PC-9 (cell line): Measurements from ENCODE around the gene VPS13D. TPM values are rescaled to one million over a fixed set of nuclear protein-coding genes. Genes with fewer than 3 reads are reported as not detected.

Experiments used
- BruUV-seq: library from RNA; stranded (reverse); fragments of 400-500 nt; replicated peaks from 2 replicates; lab custom pipeline; 2021; lab: Mats Ljungman, UMichigan
- CTCF ChIA-PET: fragments of 300-600 bp; sonication (Branson Sonifier 250); formaldehyde crosslinking; loops from one replicate; lab custom pipeline; 2022; ENCODE audit warnings: antibody characterized with exemption; lab: Charles Lee
- POLR2A ChIA-PET: fragments of 300-600 bp; sonication (Branson Sonifier 250); formaldehyde crosslinking; loops from one replicate; lab custom pipeline; 2022; ENCODE audit warnings: antibody characterized with exemption; ENCODE audit not compliant: unreplicated experiment; lab: Charles Lee
- DNase-seq, 2 experiments: peaks; one replicate each; pipeline versions ENCODE4 v3.0.0 to v3.0.0-alpha.2; 2015 to 2022; ENCODE audit warnings: mixed read lengths in 1 of 2
- H2AFZ ChIP-seq: fragments of 200-600 bp; sonication (generic); 2 replicates; pipeline ENCODE4 v1.8.1; 2017; ENCODE audit warnings: antibody characterized with exemption
- H3F3A ChIP-seq: fragments of 200-600 bp; sonication (generic); 2 replicates; pipeline ENCODE4 v1.8.1; 2017; ENCODE audit warnings: antibody characterized with exemption, mild to moderate bottlenecking, low read depth; ENCODE audit not compliant: insufficient read depth
- H3K27ac ChIP-seq: fragments of 200-600 bp; sonication (generic); 2 replicates; pipeline ENCODE4 v1.6.1; 2016; ENCODE audit warnings: mixed run types
- H3K27me3 ChIP-seq: fragments of 200-600 bp; sonication (generic); 2 replicates; pipeline ENCODE4 v1.6.1; 2016; ENCODE audit warnings: low read depth, mixed run types; ENCODE audit not compliant: insufficient read depth
- H3K36me3 ChIP-seq: fragments of 200-600 bp; sonication (generic); 2 replicates; pipeline ENCODE4 v1.6.1; 2016; ENCODE audit warnings: low read depth, mixed run types
- H3K4me1 ChIP-seq: fragments of 200-600 bp; sonication (generic); replicated peaks from 2 replicates; pipeline ENCODE4 v1.6.1; 2016; ENCODE audit warnings: mixed run types; ENCODE audit not compliant: insufficient read depth
- H3K4me2 ChIP-seq: fragments of 200-600 bp; sonication (generic); 2 replicates; pipeline ENCODE4 v1.6.1; 2017; ENCODE audit warnings: mixed run types
- H3K4me3 ChIP-seq: fragments of 200-600 bp; sonication (generic); 2 replicates; pipeline ENCODE4 v1.6.1; 2016; ENCODE audit warnings: mixed run types
- H3K79me2 ChIP-seq: fragments of 200-600 bp; sonication (generic); 2 replicates; pipeline ENCODE4 v1.6.1; 2017; ENCODE audit warnings: low read depth, mixed run types
- H3K9me2 ChIP-seq: fragments of 200-600 bp; sonication (generic); 2 replicates; pipeline ENCODE4 v1.8.1; 2017; ENCODE audit warnings: mild to moderate bottlenecking; ENCODE audit not compliant: insufficient read depth
- H3K9me3 ChIP-seq: fragments of 200-600 bp; sonication (generic); 2 replicates; pipeline ENCODE4 v1.8.1; 2016; ENCODE audit warnings: low read depth; ENCODE audit not compliant: insufficient read depth
- H4K20me1 ChIP-seq: fragments of 200-600 bp; sonication (generic); 2 replicates; pipeline ENCODE4 v1.8.1; 2017; ENCODE audit not compliant: insufficient read depth
- EZH2 ChIP-seq: fragments of 200-600 bp; sonication (generic); IDR thresholded peaks from 2 replicates; pipeline ENCODE4 v1.8.0; 2017; ENCODE audit warnings: antibody characterized with exemption, low read depth
- intact Hi-C: fragments of 100-400 bp; cut with micrococcal nuclease; formaldehyde crosslinking; loops from one replicate; pipeline ENCODE4 v1.10.0; 2022; ENCODE audit not compliant: unreplicated experiment
- total RNA-seq: library from RNA; stranded (reverse); gene quantifications from 2 replicates; pipeline ENCODE4 v1.2.3, GENCODE V29; 2021
- TF ChIP-seq, protein P1 (sequence below): fragments of 200-600 bp; sonication (generic); conservative IDR thresholded peaks from 2 replicates; pipeline ENCODE4 v1.6.1; 2017; ENCODE audit warnings: mixed run types, antibody characterized with exemption, mild to moderate bottlenecking, moderate library complexity

The VPS13D gene
- total RNA-seq, 1 experiment from 2014 or later: 36.2 TPM

DNA sequence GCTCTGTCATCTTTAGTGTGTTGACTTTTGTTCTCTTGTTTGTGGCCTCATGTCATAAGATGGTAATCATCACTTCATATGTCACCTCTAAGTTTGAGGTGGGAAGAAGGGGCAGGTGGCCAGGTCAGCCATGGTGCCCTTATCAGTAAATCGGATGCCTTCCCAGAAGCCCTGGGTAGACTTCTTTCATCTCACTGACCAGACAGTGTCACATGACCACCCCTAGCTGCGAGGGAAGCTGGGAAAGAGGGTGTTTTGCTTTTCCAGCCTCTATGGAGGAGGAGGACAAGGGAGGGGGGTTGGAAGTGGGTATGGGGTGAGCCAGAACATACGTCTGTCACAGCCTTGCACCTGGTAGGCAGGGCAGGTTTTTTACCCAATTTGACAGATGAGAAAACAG lies 34.4 kb upstream of the VPS13D start:
- Histone ChIP-seq H4K20me1 (no peaks in the 10 kb centered on the region), H3K79me2 (no peaks in the 10 kb centered on the region), H3K4me2 (no peak overlapping the region), H3K4me1 (no peaks in the 10 kb centered on the region), H3K27me3 (no peaks in the 10 kb centered on the region), H3K9me3 (no peaks in the 10 kb centered on the region), H3K27ac (no peak overlapping the region), H3K4me3 (no peak overlapping the region), H3F3A (no peaks in the 10 kb centered on the region), H3K9me2 (no peaks in the 10 kb centered on the region), H3K36me3 (no peaks in the 10 kb centered on the region), H2AFZ (no peak overlapping the region)
- TF ChIP-seq, protein P1, sequence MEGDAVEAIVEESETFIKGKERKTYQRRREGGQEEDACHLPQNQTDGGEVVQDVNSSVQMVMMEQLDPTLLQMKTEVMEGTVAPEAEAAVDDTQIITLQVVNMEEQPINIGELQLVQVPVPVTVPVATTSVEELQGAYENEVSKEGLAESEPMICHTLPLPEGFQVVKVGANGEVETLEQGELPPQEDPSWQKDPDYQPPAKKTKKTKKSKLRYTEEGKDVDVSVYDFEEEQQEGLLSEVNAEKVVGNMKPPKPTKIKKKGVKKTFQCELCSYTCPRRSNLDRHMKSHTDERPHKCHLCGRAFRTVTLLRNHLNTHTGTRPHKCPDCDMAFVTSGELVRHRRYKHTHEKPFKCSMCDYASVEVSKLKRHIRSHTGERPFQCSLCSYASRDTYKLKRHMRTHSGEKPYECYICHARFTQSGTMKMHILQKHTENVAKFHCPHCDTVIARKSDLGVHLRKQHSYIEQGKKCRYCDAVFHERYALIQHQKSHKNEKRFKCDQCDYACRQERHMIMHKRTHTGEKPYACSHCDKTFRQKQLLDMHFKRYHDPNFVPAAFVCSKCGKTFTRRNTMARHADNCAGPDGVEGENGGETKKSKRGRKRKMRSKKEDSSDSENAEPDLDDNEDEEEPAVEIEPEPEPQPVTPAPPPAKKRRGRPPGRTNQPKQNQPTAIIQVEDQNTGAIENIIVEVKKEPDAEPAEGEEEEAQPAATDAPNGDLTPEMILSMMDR: no peak
- TF ChIP-seq EZH2: no peak
- POLR2A ChIA-PET: no interaction called here
- intact Hi-C loops: no loop called here
- no peak for DNase-seq
- CTCF ChIA-PET: no interaction called here
- BruUV-seq: no TSS peak

DNA sequence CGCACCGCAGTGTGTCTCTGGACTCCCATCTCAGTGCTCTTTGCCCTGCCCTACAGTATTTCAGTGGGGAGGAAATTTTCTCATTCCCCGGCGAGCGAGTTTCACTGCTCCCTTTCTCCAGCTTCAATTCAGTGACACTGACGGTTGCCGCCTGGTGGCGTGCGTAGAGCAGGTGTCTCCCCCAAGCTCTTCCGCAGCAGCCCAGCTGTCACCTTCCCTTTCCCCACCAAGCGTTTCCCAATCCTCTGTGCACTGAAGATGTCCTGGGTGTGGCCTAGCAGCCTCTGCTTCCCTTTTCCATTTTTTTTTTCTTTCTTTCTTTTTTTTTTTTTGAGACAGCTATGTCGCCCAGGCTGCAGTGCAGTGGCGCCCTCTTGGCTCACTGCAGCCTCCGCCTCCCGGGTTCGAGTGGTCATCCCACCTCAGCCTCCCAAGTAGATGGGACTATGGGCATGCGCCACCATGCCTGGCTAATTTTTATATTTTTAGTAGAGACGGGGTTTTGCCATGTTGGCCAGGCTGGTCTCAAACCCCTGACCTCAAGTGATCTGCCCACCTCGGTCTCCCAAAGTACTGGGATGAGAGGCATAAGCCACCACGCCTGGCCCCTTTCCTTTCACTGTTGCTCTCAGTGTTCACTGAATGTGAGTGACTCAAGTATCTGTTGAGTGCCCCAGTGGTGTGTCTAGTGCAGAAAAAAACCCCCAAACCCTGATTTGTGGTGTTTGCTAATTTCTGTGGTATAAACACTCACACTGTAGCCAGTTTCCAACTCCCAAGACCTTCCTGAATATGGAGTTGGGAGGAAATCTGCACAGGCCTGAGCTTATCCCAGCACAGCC lies 33.0 kb upstream of the VPS13D start:
- no TSS peak for BruUV-seq
- Histone ChIP-seq H3K9me3 (no peaks in the 10 kb centered on the region), H3K4me3 (no peak overlapping the region), H3K4me1 (no peaks in the 10 kb centered on the region), H3K36me3 (no peaks in the 10 kb centered on the region), H3K27ac (no peak overlapping the region), H3K9me2 (no peaks in the 10 kb centered on the region), H3K27me3 (no peaks in the 10 kb centered on the region), H3K4me2 (no peak overlapping the region), H4K20me1 (no peaks in the 10 kb centered on the region), H3F3A (no peaks in the 10 kb centered on the region), H3K79me2 (no peaks in the 10 kb centered on the region), H2AFZ (no peak overlapping the region)
- POLR2A ChIA-PET: no interaction called here
- no peak for TF ChIP-seq EZH2
- TF ChIP-seq, protein P1: no peak
- CTCF ChIA-PET: interaction anchor here (0.8 kb wide), 1 partner anchor 9 kb away, joined by 3 read pairs; no protein-coding TSS in a partner anchor
- intact Hi-C loops: no loop called here
- no peak for DNase-seq

DNA sequence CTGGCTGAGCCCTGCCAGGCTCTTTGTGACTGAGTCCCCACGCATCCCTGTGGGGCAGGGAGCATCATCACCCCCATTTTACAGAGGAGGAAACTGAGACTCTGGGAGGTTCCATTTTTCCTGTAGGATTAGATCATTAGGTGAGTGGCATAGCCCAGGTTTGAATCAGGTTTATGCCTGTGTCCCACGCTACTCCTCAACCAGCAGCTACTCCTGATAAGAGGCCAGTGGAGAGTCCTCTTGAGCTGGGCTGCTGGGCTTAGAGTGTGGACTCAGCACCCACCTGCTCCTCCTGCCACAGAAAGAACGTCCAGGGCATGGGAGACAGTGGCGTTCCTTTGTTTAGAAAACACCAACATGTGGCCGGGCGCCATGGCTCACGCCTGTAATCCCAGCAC lies 32.3 kb upstream of the VPS13D start:
- no peak for DNase-seq
- H3K79me2 ChIP-seq: no peaks in the 10 kb centered on the region
- H3K36me3 ChIP-seq: no peaks in the 10 kb centered on the region
- H2AFZ ChIP-seq: no peak overlapping the region
- H3K27me3 ChIP-seq: no peaks in the 10 kb centered on the region
- BruUV-seq: no TSS peak
- no peak overlapping the region for H3K4me2 ChIP-seq
- H3F3A ChIP-seq: no peaks in the 10 kb centered on the region
- POLR2A ChIA-PET: no interaction called here
- CTCF ChIA-PET: interaction anchor here (0.8 kb wide), 1 partner anchor 10 kb away, joined by 3 read pairs; no protein-coding TSS in a partner anchor
- no peaks in the 10 kb centered on the region for H3K9me3 ChIP-seq
- no peak overlapping the region for H3K27ac ChIP-seq
- intact Hi-C loops: no loop called here
- TF ChIP-seq EZH2: no peak
- TF ChIP-seq, protein P1: no peak
- H3K4me1 ChIP-seq: no peaks in the 10 kb centered on the region
- no peak overlapping the region for H3K4me3 ChIP-seq
- H4K20me1 ChIP-seq: no peaks in the 10 kb centered on the region
- no peaks in the 10 kb centered on the region for H3K9me2 ChIP-seq
